ENCODE data around the gene PEAR1.

GRCh38 chr1:156881663-156882062, 11.9 kb upstream of the PEAR1 start:
- no peak for TF ChIP-seq JUNB (IDR thresholded peaks at IDR 0.05)
- TF ChIP-seq CEBPB (IDR thresholded peaks at IDR 0.05) = no peak
- TF ChIP-seq, protein P1, sequence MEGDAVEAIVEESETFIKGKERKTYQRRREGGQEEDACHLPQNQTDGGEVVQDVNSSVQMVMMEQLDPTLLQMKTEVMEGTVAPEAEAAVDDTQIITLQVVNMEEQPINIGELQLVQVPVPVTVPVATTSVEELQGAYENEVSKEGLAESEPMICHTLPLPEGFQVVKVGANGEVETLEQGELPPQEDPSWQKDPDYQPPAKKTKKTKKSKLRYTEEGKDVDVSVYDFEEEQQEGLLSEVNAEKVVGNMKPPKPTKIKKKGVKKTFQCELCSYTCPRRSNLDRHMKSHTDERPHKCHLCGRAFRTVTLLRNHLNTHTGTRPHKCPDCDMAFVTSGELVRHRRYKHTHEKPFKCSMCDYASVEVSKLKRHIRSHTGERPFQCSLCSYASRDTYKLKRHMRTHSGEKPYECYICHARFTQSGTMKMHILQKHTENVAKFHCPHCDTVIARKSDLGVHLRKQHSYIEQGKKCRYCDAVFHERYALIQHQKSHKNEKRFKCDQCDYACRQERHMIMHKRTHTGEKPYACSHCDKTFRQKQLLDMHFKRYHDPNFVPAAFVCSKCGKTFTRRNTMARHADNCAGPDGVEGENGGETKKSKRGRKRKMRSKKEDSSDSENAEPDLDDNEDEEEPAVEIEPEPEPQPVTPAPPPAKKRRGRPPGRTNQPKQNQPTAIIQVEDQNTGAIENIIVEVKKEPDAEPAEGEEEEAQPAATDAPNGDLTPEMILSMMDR (IDR thresholded peaks at IDR 0.05) = no peak
- TF ChIP-seq, protein P2, sequence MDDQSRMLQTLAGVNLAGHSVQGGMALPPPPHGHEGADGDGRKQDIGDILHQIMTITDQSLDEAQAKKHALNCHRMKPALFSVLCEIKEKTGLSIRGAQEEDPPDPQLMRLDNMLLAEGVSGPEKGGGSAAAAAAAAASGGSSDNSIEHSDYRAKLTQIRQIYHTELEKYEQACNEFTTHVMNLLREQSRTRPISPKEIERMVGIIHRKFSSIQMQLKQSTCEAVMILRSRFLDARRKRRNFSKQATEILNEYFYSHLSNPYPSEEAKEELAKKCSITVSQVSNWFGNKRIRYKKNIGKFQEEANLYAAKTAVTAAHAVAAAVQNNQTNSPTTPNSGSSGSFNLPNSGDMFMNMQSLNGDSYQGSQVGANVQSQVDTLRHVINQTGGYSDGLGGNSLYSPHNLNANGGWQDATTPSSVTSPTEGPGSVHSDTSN (IDR thresholded peaks at IDR 0.05) = no peak
- no peak for TF ChIP-seq CHD2 (IDR thresholded peaks at IDR 0.05; ENCODE audit: low read length, partially characterized antibody)
- no peak for TF ChIP-seq BHLHE40 (IDR thresholded peaks at IDR 0.05; ENCODE audit: low read depth, low read length)
- TF ChIP-seq POLR2A (IDR thresholded peaks at IDR 0.05; ENCODE audit: low read length) = no peak
- TF ChIP-seq NR3C1 (IDR thresholded peaks at IDR 0.05) = no peak

Measured in A549 (cell line).